Upper lobe of right lung (tissue), 1 donor: ENCODE data around the gene FAAH. TPM values are rescaled to one million over a fixed set of nuclear protein-coding genes. Genes with fewer than 3 reads are reported as not detected.

Source experiments
- ATAC-seq: fragments of 200-7000 bp; cut with Tn5 transposase; one replicate; pipeline ENCODE4 v1.9.1; 2020; ENCODE audit warnings: mild to moderate bottlenecking, moderate library complexity
- DNase-seq: peaks from one replicate; pipeline ENCODE4 v3.0.0-alpha.2; 2020
- H3K27ac ChIP-seq: fragments of 200-600 bp; one replicate; pipeline ENCODE4 v1.8.0; 2022
- H3K27me3 ChIP-seq: fragments of 200-600 bp; one replicate; pipeline ENCODE4 v1.8.0; 2022; ENCODE audit warnings: mild to moderate bottlenecking
- H3K36me3 ChIP-seq: fragments of 200-600 bp; one replicate; pipeline ENCODE4 v1.8.0; 2022
- H3K4me1 ChIP-seq: fragments of 200-600 bp; one replicate; pipeline ENCODE4 v1.8.0; 2022
- H3K4me3 ChIP-seq: fragments of 200-600 bp; one replicate; pipeline ENCODE4 v1.8.0; 2022; ENCODE audit warnings: mild to moderate bottlenecking
- H3K9me3 ChIP-seq: fragments of 200-600 bp; one replicate; pipeline ENCODE4 v1.8.0; 2022
- intact Hi-C: fragments of 100-400 bp; cut with DNase I; formaldehyde crosslinking; loops from one replicate; pipeline ENCODE4 v1.11.0; 2022
- total RNA-seq: library from RNA; stranded (reverse); fragmentation: NEBNext Ultra II Directional; extraction: Animal tissue kit (Norgen Biotek cat#: 25700); gene quantifications from one replicate; pipeline ENCODE4 v1.2.1, GENCODE V29; 2021
- TF ChIP-seq, protein P1 (sequence below): fragments of 200-600 bp; IDR thresholded peaks from one replicate; pipeline ENCODE4 v1.8.0; 2022; ENCODE audit warnings: antibody characterized with exemption
- donor health status: DM: no; HTN: yes; CAD: no; lungs with severe emphysema.

Gene FAAH
- total RNA-seq, 1 donor from 2014 or later, result 30.9 TPM

DNA sequence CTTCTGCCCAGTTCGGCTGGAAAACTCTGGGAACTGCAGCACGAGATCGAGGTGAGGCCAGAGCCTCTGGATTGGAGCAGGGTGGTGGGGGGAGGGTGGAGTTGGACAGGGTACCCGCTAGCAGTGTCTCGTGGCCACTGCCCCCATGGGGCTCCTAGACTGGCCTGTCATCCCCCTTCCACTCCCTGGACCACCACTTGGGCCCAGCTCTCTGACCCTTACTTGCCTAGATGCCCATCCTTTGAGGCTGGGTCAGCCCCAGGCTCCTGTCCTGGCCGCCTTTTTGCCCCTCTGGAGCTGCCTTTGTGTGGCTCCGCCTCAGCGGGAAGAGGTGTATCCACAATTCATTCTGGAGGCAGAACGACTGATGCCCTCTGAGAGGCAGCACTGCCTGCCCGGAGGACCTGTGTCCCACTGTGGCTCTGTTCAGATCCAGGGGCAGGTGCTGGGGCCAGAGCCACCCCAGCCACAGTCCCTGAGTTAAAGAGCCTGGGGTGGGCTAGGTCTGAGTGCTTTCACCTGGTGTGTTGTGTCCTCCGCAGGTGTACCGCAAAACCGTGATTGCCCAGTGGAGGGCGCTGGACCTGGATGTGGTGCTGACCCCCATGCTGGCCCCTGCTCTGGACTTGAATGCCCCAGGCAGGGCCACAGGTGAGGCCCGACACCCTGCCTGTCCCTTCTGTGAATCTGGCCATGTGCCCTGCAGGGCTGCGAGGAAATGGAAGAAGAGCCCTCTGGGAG lies 17.7 kb downstream of the FAAH start:
- no peak overlapping the region for H3K4me3 ChIP-seq
- peaks cover 5% of the 10 kb centered on the region for H3K36me3 ChIP-seq
- ATAC-seq, result no peak
- no peaks in the 10 kb centered on the region for H3K9me3 ChIP-seq
- no peaks in the 10 kb centered on the region for H3K4me1 ChIP-seq
- intact Hi-C loops, result no loop called here
- TF ChIP-seq, protein P1, sequence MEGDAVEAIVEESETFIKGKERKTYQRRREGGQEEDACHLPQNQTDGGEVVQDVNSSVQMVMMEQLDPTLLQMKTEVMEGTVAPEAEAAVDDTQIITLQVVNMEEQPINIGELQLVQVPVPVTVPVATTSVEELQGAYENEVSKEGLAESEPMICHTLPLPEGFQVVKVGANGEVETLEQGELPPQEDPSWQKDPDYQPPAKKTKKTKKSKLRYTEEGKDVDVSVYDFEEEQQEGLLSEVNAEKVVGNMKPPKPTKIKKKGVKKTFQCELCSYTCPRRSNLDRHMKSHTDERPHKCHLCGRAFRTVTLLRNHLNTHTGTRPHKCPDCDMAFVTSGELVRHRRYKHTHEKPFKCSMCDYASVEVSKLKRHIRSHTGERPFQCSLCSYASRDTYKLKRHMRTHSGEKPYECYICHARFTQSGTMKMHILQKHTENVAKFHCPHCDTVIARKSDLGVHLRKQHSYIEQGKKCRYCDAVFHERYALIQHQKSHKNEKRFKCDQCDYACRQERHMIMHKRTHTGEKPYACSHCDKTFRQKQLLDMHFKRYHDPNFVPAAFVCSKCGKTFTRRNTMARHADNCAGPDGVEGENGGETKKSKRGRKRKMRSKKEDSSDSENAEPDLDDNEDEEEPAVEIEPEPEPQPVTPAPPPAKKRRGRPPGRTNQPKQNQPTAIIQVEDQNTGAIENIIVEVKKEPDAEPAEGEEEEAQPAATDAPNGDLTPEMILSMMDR, result peak; percentile 24
- H3K27me3 ChIP-seq, result no peaks in the 10 kb centered on the region
- no peak overlapping the region for H3K27ac ChIP-seq
- no peak for DNase-seq

DNA sequence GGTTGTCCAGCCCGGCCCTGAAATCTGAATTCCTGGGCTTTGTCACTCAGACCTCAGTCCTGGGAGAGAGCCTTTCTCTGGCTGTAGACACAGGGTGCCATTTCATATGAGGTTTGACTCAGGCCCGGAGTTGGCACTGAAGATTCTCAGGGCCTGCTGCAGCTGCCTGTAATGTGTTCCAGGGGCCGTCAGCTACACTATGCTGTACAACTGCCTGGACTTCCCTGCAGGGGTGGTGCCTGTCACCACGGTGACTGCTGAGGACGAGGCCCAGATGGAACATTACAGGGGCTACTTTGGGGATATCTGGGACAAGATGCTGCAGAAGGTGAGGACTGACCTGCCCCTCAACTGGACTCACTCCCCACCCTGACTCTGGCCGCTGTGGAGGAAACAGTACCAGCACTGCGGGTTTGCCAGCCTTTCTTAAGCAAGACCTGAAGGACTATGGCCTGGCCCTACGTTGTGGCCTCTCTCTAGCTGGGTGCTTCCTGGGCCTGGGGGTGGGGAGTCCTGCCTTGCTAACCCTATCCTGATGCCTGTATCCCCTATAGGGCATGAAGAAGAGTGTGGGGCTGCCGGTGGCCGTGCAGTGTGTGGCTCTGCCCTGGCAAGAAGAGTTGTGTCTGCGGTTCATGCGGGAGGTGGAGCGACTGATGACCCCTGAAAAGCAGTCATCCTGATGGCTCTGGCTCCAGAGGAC lies 18.9 kb downstream of the FAAH start:
- no peaks in the 10 kb centered on the region for H3K27me3 ChIP-seq
- no peak overlapping the region for H3K27ac ChIP-seq
- intact Hi-C loops, result no loop called here
- no peaks in the 10 kb centered on the region for H3K4me1 ChIP-seq
- peak; percentile 4 for ATAC-seq
- H3K9me3 ChIP-seq, result no peaks in the 10 kb centered on the region
- peaks cover 5% of the 10 kb centered on the region for H3K36me3 ChIP-seq
- TF ChIP-seq, protein P1, result no peak
- no peak for DNase-seq
- H3K4me3 ChIP-seq, result no peak overlapping the region

DNA sequence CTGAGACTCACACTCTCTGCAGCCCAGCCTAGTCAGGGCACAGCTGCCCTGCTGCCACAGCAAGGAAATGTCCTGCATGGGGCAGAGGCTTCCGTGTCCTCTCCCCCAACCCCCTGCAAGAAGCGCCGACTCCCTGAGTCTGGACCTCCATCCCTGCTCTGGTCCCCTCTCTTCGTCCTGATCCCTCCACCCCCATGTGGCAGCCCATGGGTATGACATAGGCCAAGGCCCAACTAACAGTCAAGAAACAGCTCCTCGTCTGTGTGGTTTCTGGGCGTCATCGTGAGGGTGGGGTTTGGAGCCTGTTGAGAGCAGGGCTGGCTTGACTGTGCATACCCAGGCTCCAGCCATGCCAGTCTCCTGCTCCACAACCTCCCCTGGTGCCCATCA lies 19.5 kb downstream of the FAAH start:
- TF ChIP-seq, protein P1, result peak; percentile 10
- DNase-seq (no peak), ATAC-seq (peak; percentile 21)
- Histone ChIP-seq H3K9me3 (no peaks in the 10 kb centered on the region), H3K36me3 (peaks cover 3% of the 10 kb centered on the region), H3K4me3 (no peak overlapping the region), H3K27me3 (no peaks in the 10 kb centered on the region), H3K4me1 (no peaks in the 10 kb centered on the region), H3K27ac (no peak overlapping the region)
- intact Hi-C loops, result no loop called here

DNA sequence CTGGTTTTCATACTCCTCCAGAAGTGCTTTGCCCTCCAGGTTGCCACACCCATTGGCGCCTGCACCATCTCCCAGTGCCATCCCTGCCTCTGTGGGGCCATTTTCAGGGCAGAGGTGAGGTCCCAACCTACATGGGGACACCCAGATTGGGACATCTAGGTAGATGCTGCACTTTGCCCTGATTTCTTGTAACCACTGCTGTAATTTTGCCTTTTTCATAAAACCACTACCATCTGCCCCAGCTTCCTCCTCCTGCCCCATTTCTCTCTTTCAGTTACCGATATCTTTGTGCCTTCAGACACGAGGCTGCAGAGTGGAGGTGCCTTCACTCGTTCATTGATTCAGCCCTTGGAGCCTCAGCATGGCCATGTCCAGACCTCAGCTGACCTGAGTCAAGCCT lies 21.4 kb downstream of the FAAH start:
- no peaks in the 10 kb centered on the region for H3K27me3 ChIP-seq
- no peaks in the 10 kb centered on the region for H3K4me1 ChIP-seq
- H3K27ac ChIP-seq, result no peak overlapping the region
- no peak for ATAC-seq
- no peak overlapping the region for H3K4me3 ChIP-seq
- no peak for DNase-seq
- TF ChIP-seq, protein P1, result no peak
- H3K36me3 ChIP-seq, result no peaks in the 10 kb centered on the region
- no peaks in the 10 kb centered on the region for H3K9me3 ChIP-seq
- intact Hi-C loops, result no loop called here

DNA sequence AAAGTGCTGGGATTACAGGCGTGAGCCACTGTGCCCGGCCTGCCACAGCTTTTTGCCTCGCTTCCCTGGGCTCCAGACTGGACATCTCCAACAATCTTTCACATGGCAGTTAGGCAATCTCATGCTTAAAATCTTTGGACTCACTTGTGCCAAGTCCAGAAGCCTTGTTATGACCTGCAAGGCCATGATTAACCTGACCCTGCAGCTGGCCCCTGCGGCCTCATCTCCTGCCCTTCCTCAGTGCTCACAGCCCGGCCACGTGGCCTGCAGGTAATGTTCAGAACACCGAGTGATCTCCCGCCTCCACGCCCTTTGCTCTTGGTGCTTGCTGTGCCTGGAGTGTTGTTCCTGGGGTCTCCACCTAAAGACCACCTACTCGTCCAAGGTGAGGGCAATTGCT lies 24.9 kb downstream of the FAAH start:
- Histone ChIP-seq H3K4me1 (no peaks in the 10 kb centered on the region), H3K36me3 (no peaks in the 10 kb centered on the region), H3K27me3 (peaks cover 4% of the 10 kb centered on the region), H3K27ac (no peak overlapping the region), H3K4me3 (no peak overlapping the region), H3K9me3 (no peaks in the 10 kb centered on the region)
- ATAC-seq (no peak), DNase-seq (no peak)
- intact Hi-C loops, result no loop called here
- TF ChIP-seq, protein P1, result no peak
